IgD-negative memory B cell (primary cell): ENCODE measurements around the gene ZNF878. TPM values are rescaled to one million over a fixed set of nuclear protein-coding genes. Genes with fewer than 3 reads are reported as not detected.

Experiments
- H3K27ac Mint-ChIP-seq, 3 donors: one replicate each; pipeline ENCODE4 v1.8.0; 2020 to 2022; ENCODE audit warnings: mild to moderate bottlenecking in 3 of 3, mixed read lengths in 3 of 3, moderate library complexity in 1 of 3
- H3K27me3 Mint-ChIP-seq: one replicate; pipeline ENCODE4 v1.8.0; 2021; ENCODE audit warnings: mixed read lengths
- H3K36me3 Mint-ChIP-seq: one replicate; pipeline ENCODE4 v1.8.0; 2020; ENCODE audit warnings: mild to moderate bottlenecking, mixed read lengths
- H3K4me1 Mint-ChIP-seq, 3 donors: one replicate each; pipeline ENCODE4 v1.8.0; 2020 to 2022; ENCODE audit warnings: mixed read lengths in 3 of 3, mild to moderate bottlenecking in 1 of 3
- H3K4me3 Mint-ChIP-seq, 4 donors: one replicate each; pipeline ENCODE4 v1.8.0; 2020 to 2022; ENCODE audit warnings: mild to moderate bottlenecking in 4 of 4, mixed read lengths in 4 of 4, moderate library complexity in 3 of 4
- H3K9me3 Mint-ChIP-seq, 3 donors: one replicate each; pipeline ENCODE4 v1.8.0; 2020 to 2021; ENCODE audit warnings: mixed read lengths in 3 of 3, mild to moderate bottlenecking in 1 of 3
- polyA plus RNA-seq: library from polyadenylated mRNA; unstranded; fragments of 300-500 nt; fragmentation: Illumina TruSeq; gene quantifications from one replicate; pipeline ENCODE4 v1.2.3, GENCODE V29; 2021

The ZNF878 gene
- polyA plus RNA-seq, 1 donor from 2014 or later: not detected

DNA sequence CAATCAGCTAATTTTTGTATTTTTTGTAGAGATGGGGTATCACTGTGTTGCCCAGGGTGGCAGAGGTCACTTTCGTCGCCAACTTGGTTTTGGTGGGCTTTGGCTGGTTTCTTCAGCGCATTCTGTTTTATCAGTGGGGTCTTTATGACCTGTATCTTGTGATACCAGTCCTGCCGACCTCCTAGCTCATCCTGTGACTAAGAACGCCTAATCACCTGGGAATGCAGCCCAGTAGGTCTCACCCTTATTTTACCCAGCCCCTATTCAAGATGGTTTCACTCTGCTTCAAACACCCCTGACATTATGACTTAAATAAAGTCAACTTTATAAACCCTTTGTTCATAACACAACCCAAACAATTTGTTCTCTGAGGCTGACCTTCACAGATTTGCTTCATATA lies 3.0 kb upstream of the ZNF878 start:
- Mint-ChIP-seq H3K9me3 (no peaks in the 10 kb centered on the region), H3K4me1 (peaks cover 7 to 20% (median 12%) of the 10 kb centered on the region in 3 donors), H3K27me3 (peaks cover 7% of the 10 kb centered on the region), H3K36me3 (no peaks in the 10 kb centered on the region), H3K4me3 (peak overlapping the region in 1 of 4 donors; percentile 59), H3K27ac (no peak overlapping the region)

DNA sequence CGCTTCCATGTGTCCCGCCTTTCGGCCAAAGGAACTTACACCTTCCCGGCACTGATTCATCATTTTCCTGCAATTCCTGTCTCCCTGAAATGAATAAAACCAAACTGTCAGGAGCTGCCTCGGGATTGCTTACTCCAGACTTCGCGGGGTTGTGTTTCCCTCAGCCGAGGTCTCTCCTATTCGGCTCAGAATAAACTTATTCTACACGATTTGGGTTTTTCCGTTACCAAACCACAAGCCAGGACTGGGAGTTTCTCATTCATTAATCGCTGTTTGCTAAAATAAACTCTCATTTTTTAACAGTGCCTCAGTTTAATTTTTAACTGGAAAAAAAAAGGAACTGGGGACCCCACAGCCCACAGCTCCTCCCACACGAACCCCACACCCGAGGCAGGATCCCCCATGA lies 667 bp downstream of the ZNF878 start:
- Mint-ChIP-seq H3K36me3 (no peaks in the 10 kb centered on the region), H3K27ac (no peak overlapping the region), H3K4me1 (peaks cover 5 to 15% (median 7%) of the 10 kb centered on the region in 3 donors), H3K27me3 (peaks cover 7% of the 10 kb centered on the region), H3K9me3 (no peaks in the 10 kb centered on the region), H3K4me3 (peak overlapping the region; percentile 82 to 96 (median 92))

DNA sequence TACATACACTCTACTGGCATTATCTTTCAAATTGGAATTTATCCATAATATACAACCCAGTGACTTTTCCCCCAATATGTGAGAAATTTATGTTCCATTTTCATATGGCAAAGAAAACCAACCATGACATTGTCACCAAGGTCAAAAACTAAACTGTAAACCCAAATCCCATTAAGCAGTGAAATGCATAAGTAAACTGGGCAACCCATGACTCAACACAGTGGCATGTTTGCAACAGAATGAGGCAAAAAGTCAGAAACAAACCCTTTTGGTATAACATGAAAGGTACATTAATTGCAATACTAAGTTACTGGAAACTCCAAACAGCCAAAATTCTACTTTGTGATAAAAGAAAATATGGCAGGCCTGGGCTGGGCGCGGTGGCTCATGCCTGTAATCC lies 4.9 kb downstream of the ZNF878 start:
- peak overlapping the region in 1 of 4 donors; percentile 29 for H3K4me3 Mint-ChIP-seq
- H3K27me3 Mint-ChIP-seq: peaks cover 4% of the 10 kb centered on the region
- H3K36me3 Mint-ChIP-seq: peaks cover 4% of the 10 kb centered on the region
- H3K27ac Mint-ChIP-seq: no peak overlapping the region
- peaks cover 2 to 16% (median 15%) of the 10 kb centered on the region in 3 donors for H3K9me3 Mint-ChIP-seq
- peaks cover 3 to 5% (median 5%) of the 10 kb centered on the region in 3 donors for H3K4me1 Mint-ChIP-seq

DNA sequence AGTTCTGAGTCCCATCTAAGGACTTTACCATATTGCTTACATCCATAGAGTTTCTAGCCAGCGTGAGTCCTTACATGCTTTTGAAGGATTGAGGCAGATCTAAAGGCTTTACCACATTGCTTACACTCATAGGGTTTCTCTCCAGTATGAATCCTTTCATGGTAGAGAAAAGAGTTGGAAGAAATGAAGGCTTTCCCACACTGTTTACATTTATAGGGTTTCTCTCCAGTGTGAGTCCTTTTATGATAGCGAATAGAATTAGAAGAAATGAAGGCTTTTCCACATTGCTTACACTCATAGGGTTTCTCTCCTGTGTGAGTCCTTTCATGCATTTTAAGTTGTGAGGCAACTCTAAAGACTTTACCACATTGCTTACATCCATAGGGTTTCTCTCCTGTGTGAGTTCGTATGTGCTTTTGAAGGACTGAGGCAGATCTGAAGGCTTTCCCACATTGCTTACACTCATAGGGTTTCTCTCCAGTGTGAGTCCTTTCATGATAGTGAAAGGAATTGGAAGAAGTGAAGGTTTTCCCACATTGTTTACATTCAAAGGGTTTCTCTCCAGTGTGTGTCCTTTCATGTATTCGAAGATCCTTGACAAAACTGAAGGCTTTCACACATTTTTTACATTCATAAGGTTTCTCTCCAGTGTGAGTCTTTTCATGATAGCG lies 8.9 kb downstream of the ZNF878 start:
- peaks cover 4% of the 10 kb centered on the region for H3K36me3 Mint-ChIP-seq
- no peak overlapping the region for H3K27ac Mint-ChIP-seq
- H3K4me1 Mint-ChIP-seq: no peaks in the 10 kb centered on the region
- H3K4me3 Mint-ChIP-seq: no peak overlapping the region
- no peaks in the 10 kb centered on the region for H3K27me3 Mint-ChIP-seq
- H3K9me3 Mint-ChIP-seq: peaks cover 4 to 20% (median 15%) of the 10 kb centered on the region in 3 donors

DNA sequence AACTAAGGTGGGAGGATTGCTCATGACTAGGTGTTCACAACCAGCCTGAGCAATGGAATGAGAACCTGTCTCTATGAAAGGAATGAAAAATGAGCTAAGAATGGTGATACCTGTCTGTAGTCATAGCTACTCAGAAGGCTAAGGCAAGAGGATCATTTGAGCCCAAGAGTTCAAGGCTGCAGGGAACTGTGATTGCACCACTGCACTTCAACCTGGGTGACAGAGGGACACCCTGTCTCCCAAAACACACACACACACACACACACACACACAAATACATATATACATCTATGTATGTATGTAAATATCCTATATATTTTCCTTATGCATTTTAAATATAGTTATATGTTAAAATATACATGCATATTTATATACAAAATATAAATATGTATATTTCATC lies 9.9 kb downstream of the ZNF878 start:
- Mint-ChIP-seq H3K27me3 (no peaks in the 10 kb centered on the region), H3K36me3 (peaks cover 4% of the 10 kb centered on the region), H3K9me3 (peaks cover 4 to 20% (median 15%) of the 10 kb centered on the region in 3 donors), H3K4me3 (no peak overlapping the region), H3K4me1 (no peaks in the 10 kb centered on the region), H3K27ac (no peak overlapping the region)

DNA sequence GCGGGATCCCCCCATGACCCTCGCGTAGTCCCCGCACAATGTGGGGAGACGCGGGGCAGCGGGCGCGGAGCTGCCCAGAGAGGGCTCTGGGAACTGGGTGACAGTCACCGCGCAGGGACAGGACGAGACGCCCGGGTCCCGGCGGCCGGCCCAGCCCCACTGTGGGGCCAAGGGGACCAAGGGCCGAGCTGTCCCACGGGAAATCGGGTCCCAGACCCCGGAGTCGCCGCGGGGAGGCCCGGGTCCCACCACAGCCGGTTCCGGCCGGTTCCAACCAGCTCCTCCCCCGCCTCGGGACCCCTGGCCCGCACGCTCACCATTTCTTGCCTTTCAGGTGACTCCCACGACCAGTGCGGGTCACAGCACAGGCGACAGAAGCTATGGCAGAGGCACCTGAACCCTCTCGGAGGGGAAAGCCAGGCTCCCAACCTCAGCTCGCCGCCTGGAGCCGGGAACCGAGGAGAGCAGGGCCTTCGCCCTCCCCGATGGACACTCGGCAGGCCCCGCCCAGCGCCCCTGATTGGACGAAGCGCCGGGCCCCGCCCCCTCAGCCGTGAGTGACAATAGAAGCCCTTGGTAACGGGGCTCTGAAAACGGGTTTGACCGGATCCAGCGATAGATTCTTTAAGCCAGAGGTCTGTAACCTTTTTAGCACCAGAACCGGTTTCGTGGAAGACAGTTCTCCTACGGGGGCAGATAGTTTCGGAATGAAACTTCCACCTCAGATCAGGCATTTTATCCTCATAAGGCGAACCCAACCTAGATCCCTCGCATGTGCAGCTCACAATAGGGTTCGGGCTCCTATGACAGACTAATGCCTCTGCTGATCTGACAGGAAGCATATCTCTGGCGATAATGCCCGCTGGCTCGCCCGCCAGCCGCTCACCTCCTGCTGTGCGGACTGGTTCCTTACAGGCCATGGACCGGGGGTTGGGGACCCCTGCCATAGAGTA lies 17.3 kb downstream of the ZNF878 start, which contains the start of gene ZNF433:
TSS of gene ZNF433 (minus strand) at position 460 of the 953 bp plus-strand sequence. CDS start at position 320, 140 bp downstream.
- H3K27ac Mint-ChIP-seq: peak within 1 kb of the TSS in 2 of 3 donors; percentile 64 to 76
- H3K9me3 Mint-ChIP-seq: peaks cover 0 to 2% (median 0%) of the 10 kb centered on the region in 3 donors
- H3K27me3 Mint-ChIP-seq: peaks cover 3% of the 10 kb centered on the region
- H3K4me1 Mint-ChIP-seq: peaks cover 9 to 22% (median 9%) of the 10 kb centered on the region in 3 donors
- peaks cover 2% of the 10 kb centered on the region for H3K36me3 Mint-ChIP-seq
- peak within 1 kb of the TSS; percentile 87 to 96 (median 92) for H3K4me3 Mint-ChIP-seq

DNA sequence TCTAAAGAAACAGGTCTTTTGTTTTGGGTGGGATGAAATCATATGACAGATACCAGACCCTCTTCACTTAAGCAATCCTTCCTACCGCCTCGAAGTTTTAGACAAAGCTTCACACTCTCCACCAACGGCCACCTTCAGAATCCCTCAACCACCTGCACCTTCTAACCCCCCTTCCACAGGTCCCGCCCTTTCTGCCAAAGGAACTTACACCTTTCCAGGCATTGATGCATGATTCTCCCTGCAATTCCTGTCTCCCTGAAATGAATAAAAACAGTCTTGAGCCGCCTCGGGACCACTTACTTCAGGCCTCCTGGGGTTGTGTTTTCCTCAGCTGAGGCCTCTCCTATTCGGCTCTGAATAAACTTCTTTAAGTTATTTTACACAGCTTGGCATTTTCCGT lies 18.1 kb downstream of the ZNF878 start:
- peak overlapping the region; percentile 59 to 90 (median 87) for H3K4me3 Mint-ChIP-seq
- H3K36me3 Mint-ChIP-seq: peaks cover 2% of the 10 kb centered on the region

DNA sequence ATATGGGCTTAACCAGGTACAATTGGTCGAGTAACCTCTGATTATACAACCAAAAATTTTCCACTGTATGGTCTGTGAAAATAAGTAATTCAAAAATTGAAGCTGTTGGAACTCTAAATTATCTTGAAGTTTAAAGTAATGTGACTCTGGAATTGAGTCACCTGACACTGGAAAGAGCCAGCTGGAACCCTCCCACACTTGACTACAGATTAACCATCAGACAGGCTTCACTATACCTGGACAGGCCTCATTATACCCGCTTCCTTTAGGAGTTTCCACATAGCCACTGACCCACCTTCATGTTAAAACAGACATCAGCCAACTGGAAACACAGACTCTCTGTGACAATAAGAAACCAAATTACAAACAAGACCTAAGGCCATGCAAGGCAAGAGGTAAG lies 18.6 kb downstream of the ZNF878 start:
- H3K4me3 Mint-ChIP-seq: peak overlapping the region; percentile 59 to 90 (median 87)
- peak overlapping the region in 2 of 3 donors; percentile 64 to 76 for H3K27ac Mint-ChIP-seq
- H3K9me3 Mint-ChIP-seq: peaks cover 0 to 2% (median 0%) of the 10 kb centered on the region in 3 donors
- H3K36me3 Mint-ChIP-seq: peaks cover 2% of the 10 kb centered on the region
- H3K4me1 Mint-ChIP-seq: peaks cover 9 to 22% (median 9%) of the 10 kb centered on the region in 3 donors
- peaks cover 3% of the 10 kb centered on the region for H3K27me3 Mint-ChIP-seq

More for the DNA sequence above, 18.1 kb downstream of the ZNF878 start:
- peak overlapping the region in 2 of 3 donors; percentile 64 to 76 for H3K27ac Mint-ChIP-seq
- H3K9me3 Mint-ChIP-seq: peaks cover 0 to 2% (median 0%) of the 10 kb centered on the region in 3 donors
- peaks cover 9 to 22% (median 9%) of the 10 kb centered on the region in 3 donors for H3K4me1 Mint-ChIP-seq
- peaks cover 3% of the 10 kb centered on the region for H3K27me3 Mint-ChIP-seq

DNA sequence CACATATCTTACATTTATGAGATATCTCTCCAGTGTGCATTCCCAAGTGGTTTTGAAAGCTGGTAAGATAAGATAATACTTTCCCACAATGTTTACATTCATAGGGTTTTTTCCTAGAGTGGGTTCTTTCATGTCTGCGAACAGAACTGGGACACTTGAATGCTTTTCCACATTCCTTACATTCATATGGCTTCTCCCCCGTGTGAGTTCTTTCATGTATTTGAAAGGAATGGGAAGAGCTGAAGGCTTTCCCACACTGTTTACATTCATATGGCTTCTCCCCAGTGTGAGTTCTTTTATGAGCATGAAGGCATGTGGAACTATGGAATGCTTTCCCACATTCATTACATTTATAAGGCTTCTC lies 37.0 kb downstream of the ZNF878 start:
- H3K9me3 Mint-ChIP-seq: peaks cover 15 to 26% (median 23%) of the 10 kb centered on the region in 3 donors
- no peaks in the 10 kb centered on the region for H3K27me3 Mint-ChIP-seq
- H3K4me3 Mint-ChIP-seq: no peak overlapping the region
- peaks cover 31% of the 10 kb centered on the region for H3K36me3 Mint-ChIP-seq
- no peak overlapping the region for H3K27ac Mint-ChIP-seq
- no peaks in the 10 kb centered on the region for H3K4me1 Mint-ChIP-seq

DNA sequence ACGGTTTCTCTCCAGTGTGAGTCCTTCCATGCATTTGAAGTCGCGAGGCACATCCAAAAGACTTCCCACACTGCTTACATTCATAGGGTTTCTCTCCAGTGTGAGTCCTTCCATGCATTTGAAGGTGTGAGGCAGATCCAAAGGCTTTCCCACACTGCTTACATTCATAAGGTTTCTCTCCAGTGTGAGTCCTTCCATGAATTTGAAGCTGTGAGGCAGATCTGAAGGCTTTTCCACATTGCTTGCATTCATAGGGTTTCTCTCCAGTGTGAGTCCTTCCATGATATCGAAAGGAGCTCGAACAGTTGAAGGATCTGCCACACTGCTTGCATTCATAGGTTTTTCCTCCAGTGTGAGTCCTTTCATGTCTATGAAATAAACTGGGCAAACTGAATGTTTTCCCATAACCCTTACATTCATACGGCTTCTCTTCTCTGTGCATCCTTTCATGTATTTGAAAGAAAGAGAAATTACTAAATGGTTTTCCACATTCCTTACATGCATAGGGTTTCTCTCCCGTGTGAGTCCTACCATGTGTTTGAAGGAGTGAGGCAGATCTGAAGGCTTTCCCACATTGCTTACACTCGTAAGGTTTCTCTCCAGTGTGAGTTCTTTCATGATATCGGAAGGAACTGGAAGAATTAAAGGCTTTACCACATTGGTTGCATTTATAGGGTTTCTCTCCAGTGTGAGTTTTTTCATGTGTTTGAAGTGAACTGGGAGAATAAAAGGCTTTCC lies 37.6 kb downstream of the ZNF878 start:
- Mint-ChIP-seq H3K4me3 (no peak overlapping the region), H3K4me1 (no peaks in the 10 kb centered on the region), H3K36me3 (peaks cover 31% of the 10 kb centered on the region), H3K27ac (no peak overlapping the region), H3K27me3 (no peaks in the 10 kb centered on the region), H3K9me3 (peaks cover 15 to 23% (median 23%) of the 10 kb centered on the region in 3 donors)

DNA sequence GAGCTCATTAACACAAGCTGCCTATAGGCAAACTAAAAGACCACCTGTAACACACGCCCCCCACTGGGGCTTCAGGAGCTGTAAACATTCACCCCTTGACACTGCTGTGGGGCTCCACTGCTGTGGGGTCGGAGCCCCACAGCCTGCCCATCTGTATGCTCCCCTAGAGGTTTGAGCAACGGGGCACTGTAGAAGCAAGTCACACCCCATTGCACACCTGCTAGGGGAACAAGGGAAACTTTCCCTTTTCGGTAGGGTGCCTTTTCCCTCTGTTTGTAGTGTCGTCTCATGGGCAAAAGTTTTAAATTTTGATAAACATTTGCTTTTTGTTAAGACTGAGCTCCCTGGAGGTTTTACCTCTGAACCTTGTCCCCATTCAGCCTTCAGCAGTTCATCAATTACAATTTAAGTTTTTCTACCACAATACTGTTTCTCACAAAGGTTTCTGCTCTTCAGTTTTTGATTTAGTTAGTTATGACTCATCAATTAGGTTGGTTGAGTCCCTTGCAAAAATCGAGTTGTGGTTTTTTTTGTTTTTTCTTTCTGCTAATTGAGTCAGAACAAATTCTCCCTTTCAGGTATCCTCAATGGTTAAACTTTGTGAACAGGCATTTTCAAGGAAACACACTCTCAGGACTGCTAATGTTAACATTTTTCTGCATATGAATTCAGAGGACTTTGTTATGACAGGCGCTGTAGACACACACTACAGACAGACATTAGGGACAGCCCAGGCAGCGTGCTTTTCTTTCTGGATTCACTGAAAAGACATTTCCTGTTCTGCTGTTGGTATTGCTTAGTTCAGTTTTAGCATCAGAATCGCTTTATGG lies 52.4 kb downstream of the ZNF878 start:
- peaks cover 18 to 20% (median 18%) of the 10 kb centered on the region in 3 donors for H3K4me1 Mint-ChIP-seq

DNA sequence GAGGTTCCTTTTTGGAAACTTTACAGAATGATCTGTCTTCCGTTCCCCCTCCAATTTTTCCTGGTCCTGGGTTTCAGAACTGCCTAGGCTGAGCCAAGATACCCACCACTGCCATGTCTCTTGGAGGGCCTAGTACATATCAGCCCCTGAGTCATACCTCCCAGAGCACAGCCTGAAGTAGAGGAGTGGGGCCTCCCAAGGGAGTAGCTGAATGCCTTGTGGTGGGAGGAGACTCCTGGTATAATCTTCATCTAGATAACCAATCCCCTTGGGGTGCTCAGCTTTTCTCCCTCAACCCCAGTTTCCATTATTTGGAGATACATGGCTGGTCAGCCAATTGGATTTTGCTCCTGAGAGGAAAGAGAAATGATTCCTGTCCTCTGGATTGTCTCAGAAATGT lies 57.6 kb downstream of the ZNF878 start:
- Mint-ChIP-seq H3K9me3 (no peaks in the 10 kb centered on the region), H3K4me1 (peaks cover 18 to 26% (median 18%) of the 10 kb centered on the region in 3 donors), H3K36me3 (peaks cover 16% of the 10 kb centered on the region), H3K27ac (no peak overlapping the region), H3K4me3 (no peak overlapping the region), H3K27me3 (no peaks in the 10 kb centered on the region)

More for the DNA sequence above, 52.4 kb downstream of the ZNF878 start:
- Mint-ChIP-seq H3K9me3 (no peaks in the 10 kb centered on the region), H3K36me3 (peaks cover 17% of the 10 kb centered on the region), H3K27ac (no peak overlapping the region), H3K4me3 (peak overlapping the region in 2 of 4 donors; percentile 4 to 8), H3K27me3 (no peaks in the 10 kb centered on the region)
